Activated CD4-positive, alpha-beta memory T cell treated with anti-CD3 and anti-CD28 coated beads for 36 hours (primary cell): ENCODE measurements around the gene TUT7. TPM values are rescaled to one million over a fixed set of nuclear protein-coding genes. Genes with fewer than 3 reads are reported as not detected.

Experiments
- CTCF ChIA-PET: fragments of 350-600 bp; sonication (Branson Sonifier 250); formaldehyde crosslinking; loops from one replicate; lab custom pipeline; 2021; ENCODE audit warnings: antibody characterized with exemption, inconsistent platforms; lab: Charles Lee
- POLR2A ChIA-PET: fragments of 350-600 bp; sonication (Branson Sonifier 250); formaldehyde crosslinking; loops from one replicate; lab custom pipeline; 2021; ENCODE audit warnings: antibody characterized with exemption; lab: Charles Lee
- DNase-seq: peaks from one replicate; pipeline ENCODE4 v3.0.0-alpha.2; 2020
- H3K27ac Mint-ChIP-seq: one replicate; pipeline ENCODE4 v1.8.0; 2021; ENCODE audit warnings: mixed read lengths
- H3K27me3 Mint-ChIP-seq: one replicate; pipeline ENCODE4 v1.8.0; 2021; ENCODE audit warnings: mixed read lengths
- H3K36me3 Mint-ChIP-seq: one replicate; pipeline ENCODE4 v1.8.0; 2021; ENCODE audit warnings: mixed read lengths
- H3K4me1 Mint-ChIP-seq: one replicate; pipeline ENCODE4 v1.8.0; 2021; ENCODE audit warnings: low read depth, mixed read lengths
- H3K4me3 Mint-ChIP-seq: one replicate; pipeline ENCODE4 v1.8.0; 2021; ENCODE audit warnings: mild to moderate bottlenecking, mixed read lengths
- H3K9me3 Mint-ChIP-seq: one replicate; pipeline ENCODE4 v1.8.0; 2021; ENCODE audit warnings: mixed read lengths
- intact Hi-C: fragments of 100-400 bp; cut with micrococcal nuclease; formaldehyde crosslinking; loops from one replicate; pipeline ENCODE4 v1.15.1; 2023
- total RNA-seq, 2 experiments: library from RNA; stranded (reverse); gene quantifications; one replicate each; pipeline ENCODE4 v1.2.3, GENCODE V29; 2021

TUT7 gene
- total RNA-seq, 2 experiments from 2014 or later, result 50.7 to 56.8 TPM

GRCh38 chr9:86277072-86277471, 77.1 kb downstream of the TUT7 start:
- H3K4me3 Mint-ChIP-seq, result no peak overlapping the region
- H3K4me1 Mint-ChIP-seq, result peaks cover 37% of the 10 kb centered on the region
- POLR2A ChIA-PET, result no interaction called here
- H3K27me3 Mint-ChIP-seq, result no peaks in the 10 kb centered on the region
- H3K27ac Mint-ChIP-seq, result no peak overlapping the region
- peaks cover 14% of the 10 kb centered on the region for H3K36me3 Mint-ChIP-seq
- CTCF ChIA-PET, result no interaction called here
- DNase-seq, result no peak
- no peaks in the 10 kb centered on the region for H3K9me3 Mint-ChIP-seq
- intact Hi-C loops, result no loop called here

- H3K36me3 Mint-ChIP-seq, result peaks cover 23% of the 10 kb centered on the region
- DNase-seq, result no peak
- H3K27ac Mint-ChIP-seq, result no peak overlapping the region
- CTCF ChIA-PET, result interaction anchor here (1.3 kb wide), 1 partner anchor 74 kb away, joined by 6 read pairs; no protein-coding TSS in a partner anchor
- no peaks in the 10 kb centered on the region for H3K27me3 Mint-ChIP-seq
- intact Hi-C loops, result no loop called here
- H3K4me3 Mint-ChIP-seq, result no peak overlapping the region
- no peaks in the 10 kb centered on the region for H3K9me3 Mint-ChIP-seq
- POLR2A ChIA-PET, result no interaction called here
- H3K4me1 Mint-ChIP-seq, result peaks cover 31% of the 10 kb centered on the region
Observed at GRCh38 chr9:86275962-86276361, 78.2 kb downstream of the TUT7 start.

GRCh38 chr9:86274821-86275643, 79.2 kb downstream of the TUT7 start:
- ChIA-PET CTCF (interaction anchor here (1.3 kb wide), 1 partner anchor 73 kb away, joined by 6 read pairs; no protein-coding TSS in a partner anchor), POLR2A (no interaction called here)
- DNase-seq, result no peak
- Mint-ChIP-seq H3K4me1 (peaks cover 24% of the 10 kb centered on the region), H3K27ac (no peak overlapping the region), H3K36me3 (peaks cover 24% of the 10 kb centered on the region), H3K27me3 (no peaks in the 10 kb centered on the region), H3K9me3 (no peaks in the 10 kb centered on the region), H3K4me3 (no peak overlapping the region)
- intact Hi-C loops, result no loop called here

GRCh38 chr9:86272221-86272620, 82.0 kb downstream of the TUT7 start:
- POLR2A ChIA-PET, result no interaction called here
- H3K36me3 Mint-ChIP-seq, result peaks cover 28% of the 10 kb centered on the region
- no peaks in the 10 kb centered on the region for H3K27me3 Mint-ChIP-seq
- no peak overlapping the region for H3K4me3 Mint-ChIP-seq
- no peak for DNase-seq
- CTCF ChIA-PET, result no interaction called here
- no peaks in the 10 kb centered on the region for H3K9me3 Mint-ChIP-seq
- H3K4me1 Mint-ChIP-seq, result peaks cover 3% of the 10 kb centered on the region
- intact Hi-C loops, result no loop called here
- H3K27ac Mint-ChIP-seq, result no peak overlapping the region

- ChIA-PET CTCF (no interaction called here), POLR2A (no interaction called here)
- H3K36me3 Mint-ChIP-seq, result peaks cover 31% of the 10 kb centered on the region
- H3K27ac Mint-ChIP-seq, result no peak overlapping the region
- no peak overlapping the region for H3K4me3 Mint-ChIP-seq
- H3K4me1 Mint-ChIP-seq, result no peaks in the 10 kb centered on the region
- H3K27me3 Mint-ChIP-seq, result no peaks in the 10 kb centered on the region
- no peak for DNase-seq
- H3K9me3 Mint-ChIP-seq, result no peaks in the 10 kb centered on the region
- intact Hi-C loops, result no loop called here
Observed at GRCh38 chr9:86263876-86264275, 90.3 kb downstream of the TUT7 start.

- Mint-ChIP-seq H3K36me3 (peaks cover 31% of the 10 kb centered on the region), H3K9me3 (no peaks in the 10 kb centered on the region), H3K27me3 (no peaks in the 10 kb centered on the region), H3K4me1 (no peaks in the 10 kb centered on the region), H3K4me3 (no peak overlapping the region), H3K27ac (no peak overlapping the region)
- DNase-seq, result no peak
- POLR2A ChIA-PET, result no interaction called here
- CTCF ChIA-PET, result no interaction called here
- intact Hi-C loops, result no loop called here
Observed at GRCh38 chr9:86262492-86262891, 91.7 kb downstream of the TUT7 start.

GRCh38 chr9:86259557-86259956, 94.7 kb downstream of the TUT7 start, which contains the start of gene C9orf153:
Gene C9orf153 (minus strand): TSS chr9:86259657. CDS start chr9:86229603, 30,054 bp downstream.
- POLR2A ChIA-PET, result interaction anchor here (0.6 kb wide), 1 partner anchor 687 kb away, joined by 3 read pairs; no protein-coding TSS in a partner anchor
- Mint-ChIP-seq H3K4me3 (no peak within 1 kb of the TSS), H3K9me3 (no peaks in the 10 kb centered on the region), H3K36me3 (peaks cover 21% of the 10 kb centered on the region), H3K27ac (no peak within 1 kb of the TSS), H3K27me3 (no peaks in the 10 kb centered on the region), H3K4me1 (no peaks in the 10 kb centered on the region)
- intact Hi-C loops, result no loop called here
- no peak for DNase-seq
- CTCF ChIA-PET, result interaction anchor here (1.0 kb wide), 1 partner anchor 57 kb away, joined by 4 read pairs; no protein-coding TSS in a partner anchor

GRCh38 chr9:86257391-86257790, 96.8 kb downstream of the TUT7 start:
- ChIA-PET CTCF (interaction anchor here (0.5 kb wide), 1 partner anchor 105 kb away, joined by 3 read pairs; no protein-coding TSS in a partner anchor), POLR2A (interaction anchor here (0.6 kb wide), 1 partner anchor 14 kb away, joined by 3 read pairs; no protein-coding TSS in a partner anchor)
- Mint-ChIP-seq H3K27ac (no peak overlapping the region), H3K4me1 (no peaks in the 10 kb centered on the region), H3K36me3 (peaks cover 12% of the 10 kb centered on the region), H3K4me3 (no peak overlapping the region), H3K27me3 (no peaks in the 10 kb centered on the region), H3K9me3 (peaks cover 14% of the 10 kb centered on the region)
- intact Hi-C loops, result no loop called here
- no peak for DNase-seq

GRCh38 chr9:86256653-86257052, 97.6 kb downstream of the TUT7 start:
- H3K9me3 Mint-ChIP-seq, result peaks cover 16% of the 10 kb centered on the region
- H3K27me3 Mint-ChIP-seq, result no peaks in the 10 kb centered on the region
- H3K27ac Mint-ChIP-seq, result no peak overlapping the region
- H3K36me3 Mint-ChIP-seq, result peaks cover 12% of the 10 kb centered on the region
- CTCF ChIA-PET, result no interaction called here
- POLR2A ChIA-PET, result interaction anchor here (0.6 kb wide), 1 partner anchor 15 kb away, joined by 3 read pairs; no protein-coding TSS in a partner anchor
- DNase-seq, result no peak
- H3K4me3 Mint-ChIP-seq, result no peak overlapping the region
- intact Hi-C loops, result no loop called here
- no peaks in the 10 kb centered on the region for H3K4me1 Mint-ChIP-seq

GRCh38 chr9:86253577-86253976, 100.6 kb downstream of the TUT7 start:
- Mint-ChIP-seq H3K36me3 (peaks cover 7% of the 10 kb centered on the region), H3K9me3 (peaks cover 16% of the 10 kb centered on the region), H3K4me3 (no peak overlapping the region), H3K4me1 (no peaks in the 10 kb centered on the region), H3K27ac (no peak overlapping the region), H3K27me3 (no peaks in the 10 kb centered on the region)
- intact Hi-C loops, result no loop called here
- ChIA-PET CTCF (no interaction called here), POLR2A (no interaction called here)
- no peak for DNase-seq

- intact Hi-C loops, result no loop called here
- no peak overlapping the region for H3K27ac Mint-ChIP-seq
- ChIA-PET CTCF (no interaction called here), POLR2A (no interaction called here)
- H3K9me3 Mint-ChIP-seq, result peaks cover 16% of the 10 kb centered on the region
- H3K36me3 Mint-ChIP-seq, result peaks cover 7% of the 10 kb centered on the region
- no peak overlapping the region for H3K4me3 Mint-ChIP-seq
- H3K4me1 Mint-ChIP-seq, result no peaks in the 10 kb centered on the region
- no peaks in the 10 kb centered on the region for H3K27me3 Mint-ChIP-seq
- DNase-seq, result no peak
Observed at GRCh38 chr9:86252870-86253269, 101.3 kb downstream of the TUT7 start.

GRCh38 chr9:86250123-86250522, 104.1 kb downstream of the TUT7 start:
- Mint-ChIP-seq H3K36me3 (peaks cover 7% of the 10 kb centered on the region), H3K4me3 (no peak overlapping the region), H3K9me3 (peaks cover 16% of the 10 kb centered on the region), H3K27ac (no peak overlapping the region), H3K4me1 (no peaks in the 10 kb centered on the region), H3K27me3 (peaks cover 4% of the 10 kb centered on the region)
- ChIA-PET POLR2A (no interaction called here), CTCF (no interaction called here)
- DNase-seq, result no peak
- intact Hi-C loops, result no loop called here
